Tibial nerve (tissue), 3 donors: Measurements from ENCODE around the gene ROBO1.

Experiments used
- CTCF ChIP-seq, 5 experiments: fragments of 200-600 bp in 3 of 5; fragments of 450-650 bp in 2 of 5; sonication (generic) in 3 of 5; IDR thresholded peaks; one replicate each; pipeline ENCODE4 v1.5.1; 2016 to 2019; ENCODE audit warnings: antibody characterized with exemption in 5 of 5, mild to moderate bottlenecking in 3 of 5, moderate library complexity in 2 of 5
- POLR2A ChIP-seq, 2 donors: fragments of 450-650 bp; IDR thresholded peaks; one replicate each; pipeline ENCODE4 v1.6.1; 2017; ENCODE audit warnings: antibody characterized with exemption in 2 of 2, mild to moderate bottlenecking in 2 of 2, moderate library complexity in 2 of 2

GRCh38 chr3:78879295-78879860 lies 888.4 kb downstream of the ROBO1 start:
- no peak for TF ChIP-seq CTCF (IDR thresholded peaks at IDR 0.05)
- no peak for TF ChIP-seq POLR2A (IDR thresholded peaks at IDR 0.05)
